GM19463 (cell line): ENCODE results near the gene BRD3.

Source experiments
- ATAC-seq: cut with Tn5 transposase; IDR thresholded peaks from one replicate; pipeline ENCODE4 v1.9.1; 2021; ENCODE audit warnings: mild to moderate bottlenecking, moderate library complexity; ENCODE audit not compliant: unreplicated experiment

The BRD3 gene

GRCh38 chr9:133981589-133981957 lies 86.3 kb downstream of the BRD3 start:
- ATAC-seq: no peak

GRCh38 chr9:133980864-133981588 lies 86.8 kb downstream of the BRD3 start:
- ATAC-seq: no peak
